Measurements from ENCODE around the gene RAB30. TPM values are rescaled to one million over a fixed set of nuclear protein-coding genes. Genes with fewer than 3 reads are reported as not detected.
A peak's percentile ranks its signal among the peaks of the same experiment; 100 is the strongest.

RAB30 gene
- total RNA-seq, 2 donors from 2014 or later: 15.3 to 19.0 TPM

GRCh38 chr11:83044958-83045712, 26.6 kb downstream of the RAB30 start:
- no peaks in the 10 kb centered on the region for H3K27me3 Mint-ChIP-seq (ENCODE audit: low read depth)
- peak overlapping the region; percentile 72 for H3K27ac Mint-ChIP-seq

GRCh38 chr11:83042964-83043711, 28.6 kb downstream of the RAB30 start:
- DNase-seq (no peak), ATAC-seq (replicated peaks in 1 of 2) (no peak)
- H3K36me3 Mint-ChIP-seq (ENCODE audit: insufficient read depth in 2 of 2): peaks cover 5 to 12% of the 10 kb centered on the region in 2 donors
- no peak overlapping the region for H3K27ac Mint-ChIP-seq
- H3K4me1 Mint-ChIP-seq (ENCODE audit: low read depth): peaks cover 35% of the 10 kb centered on the region
- no peak overlapping the region for H3K4me3 Mint-ChIP-seq
- H3K27me3 Mint-ChIP-seq (ENCODE audit: low read depth): no peaks in the 10 kb centered on the region
- peaks cover 5% of the 10 kb centered on the region in 2 donors for H3K9me3 Mint-ChIP-seq

More at GRCh38 chr11:83044958-83045712, 26.6 kb downstream of the RAB30 start:
- Mint-ChIP-seq H3K4me1 (ENCODE audit: low read depth) (peaks cover 30% of the 10 kb centered on the region), H3K36me3 (ENCODE audit: insufficient read depth in 2 of 2) (peaks cover 0 to 3% of the 10 kb centered on the region in 2 donors), H3K9me3 (no peaks in the 10 kb centered on the region), H3K4me3 (peak overlapping the region in 1 of 2 donors; percentile 55)
- DNase-seq (no peak), ATAC-seq (replicated peaks in 1 of 2) (peak; percentile 71 to 89)

- Mint-ChIP-seq H3K27me3 (ENCODE audit: low read depth) (no peaks in the 10 kb centered on the region), H3K36me3 (ENCODE audit: insufficient read depth in 2 of 2) (peaks cover 9 to 21% of the 10 kb centered on the region in 2 donors), H3K27ac (no peak overlapping the region), H3K4me3 (no peak overlapping the region), H3K9me3 (peaks cover 5 to 10% of the 10 kb centered on the region in 2 donors), H3K4me1 (ENCODE audit: low read depth) (peaks cover 45% of the 10 kb centered on the region)
- DNase-seq: no peak
- ATAC-seq (replicated peaks in 1 of 2): no peak
Measured at GRCh38 chr11:83041126-83041525, 30.6 kb downstream of the RAB30 start.

GRCh38 chr11:83039566-83039965, 32.1 kb downstream of the RAB30 start:
- peak overlapping the region in 1 of 2 donors; percentile 42 for H3K4me3 Mint-ChIP-seq
- no peaks in the 10 kb centered on the region for H3K27me3 Mint-ChIP-seq (ENCODE audit: low read depth)
- no peak for DNase-seq
- peaks cover 47% of the 10 kb centered on the region for H3K4me1 Mint-ChIP-seq (ENCODE audit: low read depth)
- peaks cover 5 to 10% of the 10 kb centered on the region in 2 donors for H3K9me3 Mint-ChIP-seq
- peak overlapping the region; percentile 78 for H3K27ac Mint-ChIP-seq
- H3K36me3 Mint-ChIP-seq (ENCODE audit: insufficient read depth in 2 of 2): peaks cover 9 to 21% of the 10 kb centered on the region in 2 donors
- no peak for ATAC-seq (replicated peaks in 1 of 2)

DNA sequence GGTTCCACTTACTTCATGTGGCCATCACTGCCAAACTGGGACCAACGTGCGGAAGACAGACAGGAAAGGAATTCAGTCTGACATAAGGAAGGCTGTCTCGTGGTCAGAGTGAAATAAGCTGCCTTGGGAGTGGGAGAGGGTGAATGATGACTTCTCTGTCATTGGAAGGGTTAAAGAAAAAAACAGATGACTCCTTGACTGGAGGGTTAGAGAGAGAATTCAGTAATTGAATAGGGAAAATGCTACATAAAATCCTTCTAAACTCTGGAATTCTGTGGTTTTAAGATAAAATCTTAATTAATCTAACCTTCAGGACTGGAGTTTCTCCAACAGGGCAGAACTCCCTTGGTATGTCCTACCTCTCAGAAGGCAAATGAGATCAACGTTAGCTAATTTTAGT, 33.8 kb downstream of the RAB30 start:
- Mint-ChIP-seq H3K36me3 (ENCODE audit: insufficient read depth in 2 of 2) (peaks cover 9 to 21% of the 10 kb centered on the region in 2 donors), H3K27me3 (ENCODE audit: low read depth) (no peaks in the 10 kb centered on the region), H3K27ac (no peak overlapping the region), H3K4me1 (ENCODE audit: low read depth) (peaks cover 53% of the 10 kb centered on the region), H3K4me3 (no peak overlapping the region), H3K9me3 (peaks cover 5 to 10% of the 10 kb centered on the region in 2 donors)
- ATAC-seq (replicated peaks in 1 of 2) (no peak), DNase-seq (no peak)

- no peaks in the 10 kb centered on the region for H3K27me3 Mint-ChIP-seq (ENCODE audit: low read depth)
- DNase-seq (no peak), ATAC-seq (replicated peaks in 1 of 2) (no peak)
- H3K9me3 Mint-ChIP-seq: peaks cover 5 to 10% of the 10 kb centered on the region in 2 donors
- H3K4me3 Mint-ChIP-seq: no peak overlapping the region
- peaks cover 53% of the 10 kb centered on the region for H3K4me1 Mint-ChIP-seq (ENCODE audit: low read depth)
- no peak overlapping the region for H3K27ac Mint-ChIP-seq
- H3K36me3 Mint-ChIP-seq (ENCODE audit: insufficient read depth in 2 of 2): peaks cover 9 to 21% of the 10 kb centered on the region in 2 donors
Measured at GRCh38 chr11:83036701-83037100, 35.0 kb downstream of the RAB30 start.

DNA sequence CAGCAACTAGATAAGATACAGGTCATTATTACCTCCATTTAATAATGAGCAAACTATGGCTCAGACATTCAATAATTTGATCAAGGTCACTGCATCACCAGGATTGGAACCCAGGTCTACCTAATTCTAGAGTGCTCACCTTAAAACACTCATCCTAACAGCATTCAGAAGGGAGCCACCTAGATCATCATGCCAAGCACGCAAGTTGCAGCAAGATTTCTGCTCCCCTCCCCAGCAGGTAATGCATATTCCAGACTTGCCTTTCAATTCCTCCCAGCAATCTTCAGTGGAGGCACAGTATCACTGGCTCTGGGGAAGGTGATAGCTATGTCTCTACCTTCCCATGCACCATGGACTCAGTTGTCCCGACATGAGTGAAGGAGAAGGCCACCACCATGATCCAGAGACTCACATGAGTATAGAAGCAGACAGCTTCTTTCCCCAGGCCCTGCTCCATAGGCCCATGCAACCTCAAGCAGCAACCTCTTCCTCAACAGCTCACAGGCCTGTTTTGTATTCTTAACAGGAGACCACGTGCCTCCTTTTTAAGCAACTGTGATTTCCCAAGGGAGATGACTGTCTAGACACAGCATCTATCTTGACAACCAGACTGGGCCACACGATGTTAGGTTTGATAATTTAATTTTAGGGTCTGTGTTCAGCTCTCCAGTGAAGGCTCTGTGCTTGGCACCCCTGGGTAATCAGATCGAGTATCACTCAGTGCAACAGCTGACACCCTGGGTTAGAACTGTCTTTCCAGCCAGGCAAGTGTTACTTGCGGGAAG, 36.4 kb downstream of the RAB30 start:
- H3K4me3 Mint-ChIP-seq: no peak overlapping the region
- H3K4me1 Mint-ChIP-seq (ENCODE audit: low read depth): peaks cover 46% of the 10 kb centered on the region
- ATAC-seq (replicated peaks in 1 of 2) (no peak), DNase-seq (no peak)
- no peak overlapping the region for H3K27ac Mint-ChIP-seq
- H3K27me3 Mint-ChIP-seq (ENCODE audit: low read depth): no peaks in the 10 kb centered on the region
- peaks cover 5 to 10% of the 10 kb centered on the region in 2 donors for H3K9me3 Mint-ChIP-seq
- peaks cover 9 to 17% of the 10 kb centered on the region in 2 donors for H3K36me3 Mint-ChIP-seq (ENCODE audit: insufficient read depth in 2 of 2)

DNA sequence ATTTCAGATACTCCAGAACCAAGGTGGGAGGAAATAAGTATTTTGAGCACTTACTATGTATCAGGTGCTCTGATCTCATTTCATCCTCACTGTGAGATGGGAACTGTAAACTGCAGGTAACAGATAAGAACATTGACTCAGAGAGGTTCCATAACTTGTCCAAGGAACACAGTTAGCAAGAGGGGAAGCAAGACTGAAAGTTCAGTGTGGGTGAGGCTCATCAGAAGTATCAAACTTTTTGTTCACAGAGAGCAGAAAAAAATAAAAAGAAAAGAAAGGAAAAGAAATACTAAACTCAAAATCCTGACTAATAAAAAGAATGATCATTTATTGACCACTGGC, 37.1 kb downstream of the RAB30 start:
- no peaks in the 10 kb centered on the region for H3K27me3 Mint-ChIP-seq (ENCODE audit: low read depth)
- peaks cover 1 to 6% of the 10 kb centered on the region in 2 donors for H3K9me3 Mint-ChIP-seq
- peak overlapping the region in 1 of 2 donors; percentile 4 for H3K4me3 Mint-ChIP-seq
- DNase-seq (no peak), ATAC-seq (replicated peaks in 1 of 2) (peak in 1 of 2 donors; percentile 13)
- peaks cover 40% of the 10 kb centered on the region for H3K4me1 Mint-ChIP-seq (ENCODE audit: low read depth)
- no peak overlapping the region for H3K27ac Mint-ChIP-seq
- peaks cover 6 to 13% of the 10 kb centered on the region in 2 donors for H3K36me3 Mint-ChIP-seq (ENCODE audit: insufficient read depth in 2 of 2)

- DNase-seq (no peak), ATAC-seq (replicated peaks in 1 of 2) (peak; percentile 29 to 58)
- Mint-ChIP-seq H3K27me3 (ENCODE audit: low read depth) (no peaks in the 10 kb centered on the region), H3K36me3 (ENCODE audit: insufficient read depth in 2 of 2) (peaks cover 4 to 9% of the 10 kb centered on the region in 2 donors), H3K4me1 (ENCODE audit: low read depth) (peaks cover 35% of the 10 kb centered on the region), H3K27ac (no peak overlapping the region), H3K4me3 (no peak overlapping the region), H3K9me3 (peaks cover 0 to 5% of the 10 kb centered on the region in 2 donors)
Measured at GRCh38 chr11:83033972-83034672, 37.6 kb downstream of the RAB30 start.

DNA sequence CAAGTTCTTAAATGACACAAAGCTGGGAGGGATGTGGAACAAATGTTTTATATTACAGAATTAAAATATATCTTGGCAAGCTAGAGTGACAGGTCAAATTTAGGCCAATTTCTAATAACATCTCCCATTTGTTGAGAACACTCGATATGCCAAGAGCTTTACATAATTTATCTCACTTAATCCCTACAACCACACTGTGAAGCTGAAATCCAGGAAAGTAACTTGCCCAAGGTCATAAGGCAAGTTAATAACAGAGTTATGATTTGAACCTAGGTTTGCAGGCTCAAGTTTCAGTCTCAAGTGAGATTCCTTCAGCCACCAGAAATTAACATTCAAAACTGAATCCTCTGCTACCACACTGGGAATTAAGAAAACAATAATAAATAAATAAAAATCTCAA, 38.3 kb downstream of the RAB30 start:
- no peak overlapping the region for H3K4me3 Mint-ChIP-seq
- peaks cover 0 to 5% of the 10 kb centered on the region in 2 donors for H3K9me3 Mint-ChIP-seq
- H3K4me1 Mint-ChIP-seq (ENCODE audit: low read depth): peaks cover 35% of the 10 kb centered on the region
- no peaks in the 10 kb centered on the region for H3K27me3 Mint-ChIP-seq (ENCODE audit: low read depth)
- no peak for ATAC-seq (replicated peaks in 1 of 2)
- H3K36me3 Mint-ChIP-seq (ENCODE audit: insufficient read depth in 2 of 2): peaks cover 4 to 9% of the 10 kb centered on the region in 2 donors
- no peak overlapping the region for H3K27ac Mint-ChIP-seq
- DNase-seq: no peak

- Mint-ChIP-seq H3K9me3 (no peaks in the 10 kb centered on the region), H3K4me1 (ENCODE audit: low read depth) (peaks cover 36% of the 10 kb centered on the region), H3K4me3 (no peak overlapping the region), H3K27me3 (ENCODE audit: low read depth) (no peaks in the 10 kb centered on the region), H3K27ac (no peak overlapping the region), H3K36me3 (ENCODE audit: insufficient read depth in 2 of 2) (no peaks in the 10 kb centered on the region)
- ATAC-seq (replicated peaks in 1 of 2): no peak
- no peak for DNase-seq
Measured at GRCh38 chr11:83031127-83031526, 40.6 kb downstream of the RAB30 start.

GRCh38 chr11:83027794-83028193, 43.9 kb downstream of the RAB30 start:
- no peak for ATAC-seq (replicated peaks in 1 of 2)
- DNase-seq: no peak
- H3K9me3 Mint-ChIP-seq: no peaks in the 10 kb centered on the region
- no peak overlapping the region for H3K27ac Mint-ChIP-seq
- no peaks in the 10 kb centered on the region for H3K36me3 Mint-ChIP-seq (ENCODE audit: insufficient read depth in 2 of 2)
- H3K27me3 Mint-ChIP-seq (ENCODE audit: low read depth): no peaks in the 10 kb centered on the region
- H3K4me3 Mint-ChIP-seq: no peak overlapping the region
- H3K4me1 Mint-ChIP-seq (ENCODE audit: low read depth): peaks cover 37% of the 10 kb centered on the region
